Mesothelial cell of epicardium (in vitro differentiated cells): ENCODE data around the gene TRAPPC10. TPM values are rescaled to one million over a fixed set of nuclear protein-coding genes. Genes with fewer than 3 reads are reported as not detected.
A peak's percentile ranks its signal among the peaks of the same experiment; 100 is the strongest.

Experiments
- DNase-seq, 2 experiments: peaks; one replicate each; pipeline ENCODE4 v3.0.0; 2021; ENCODE audit warnings: low spot score in 2 of 2; ENCODE audit not compliant: unreplicated experiment in 2 of 2
- H3K27ac Mint-ChIP-seq: 2 replicates; pipeline ENCODE4 v1.8.0; 2021; ENCODE audit warnings: mixed read lengths
- H3K27me3 Mint-ChIP-seq: 2 replicates; pipeline ENCODE4 v1.8.0; 2021; ENCODE audit warnings: low read depth, mixed read lengths
- H3K36me3 Mint-ChIP-seq: 2 replicates; pipeline ENCODE4 v1.8.0; 2021; ENCODE audit warnings: mixed read lengths
- H3K4me1 Mint-ChIP-seq: 2 replicates; pipeline ENCODE4 v1.8.0; 2021; ENCODE audit warnings: mixed read lengths
- H3K4me3 Mint-ChIP-seq: 2 replicates; pipeline ENCODE4 v1.8.0; 2021; ENCODE audit warnings: mild to moderate bottlenecking, moderate library complexity, mixed read lengths
- H3K9me3 Mint-ChIP-seq: 2 replicates; pipeline ENCODE4 v1.8.0; 2021; ENCODE audit warnings: mixed read lengths
- total RNA-seq: library from RNA; stranded (reverse); gene quantifications from 3 replicates; pipeline ENCODE4 v1.2.1, GENCODE V29; 2021
- TF ChIP-seq, protein P1 (sequence below): fragments of 200-600 bp; sonication (generic); IDR thresholded peaks from one replicate; pipeline ENCODE4 v1.5.0; 2021; ENCODE audit warnings: antibody characterized with exemption; ENCODE audit not compliant: unreplicated experiment

Gene TRAPPC10
- total RNA-seq, 1 donor from 2014 or later = 34.5 TPM

DNA sequence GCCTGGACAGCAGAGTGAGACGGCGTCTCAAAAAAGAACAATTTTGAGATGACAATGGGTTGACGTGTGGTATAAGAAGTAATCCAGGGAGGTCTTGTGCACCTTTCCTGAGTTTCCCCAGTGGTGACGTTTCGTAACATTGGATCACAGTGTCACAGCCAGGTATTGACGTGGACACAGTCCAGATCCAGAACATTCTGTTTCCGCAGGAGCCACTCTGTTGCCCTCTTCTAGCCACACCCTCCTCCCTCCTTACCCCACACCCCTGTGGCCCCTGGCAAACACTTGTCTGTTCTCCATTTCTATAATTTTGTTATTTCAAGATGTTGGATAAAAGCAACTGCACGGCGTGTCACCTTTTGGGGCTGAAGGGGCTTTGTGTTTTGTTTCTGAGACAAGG, 6.5 kb upstream of the TRAPPC10 start:
- Mint-ChIP-seq H3K9me3 (no peaks in the 10 kb centered on the region), H3K27me3 (no peaks in the 10 kb centered on the region), H3K4me1 (peaks cover 4% of the 10 kb centered on the region), H3K27ac (no peak overlapping the region), H3K4me3 (no peak overlapping the region), H3K36me3 (no peaks in the 10 kb centered on the region)
- no peak for DNase-seq
- TF ChIP-seq, protein P1, sequence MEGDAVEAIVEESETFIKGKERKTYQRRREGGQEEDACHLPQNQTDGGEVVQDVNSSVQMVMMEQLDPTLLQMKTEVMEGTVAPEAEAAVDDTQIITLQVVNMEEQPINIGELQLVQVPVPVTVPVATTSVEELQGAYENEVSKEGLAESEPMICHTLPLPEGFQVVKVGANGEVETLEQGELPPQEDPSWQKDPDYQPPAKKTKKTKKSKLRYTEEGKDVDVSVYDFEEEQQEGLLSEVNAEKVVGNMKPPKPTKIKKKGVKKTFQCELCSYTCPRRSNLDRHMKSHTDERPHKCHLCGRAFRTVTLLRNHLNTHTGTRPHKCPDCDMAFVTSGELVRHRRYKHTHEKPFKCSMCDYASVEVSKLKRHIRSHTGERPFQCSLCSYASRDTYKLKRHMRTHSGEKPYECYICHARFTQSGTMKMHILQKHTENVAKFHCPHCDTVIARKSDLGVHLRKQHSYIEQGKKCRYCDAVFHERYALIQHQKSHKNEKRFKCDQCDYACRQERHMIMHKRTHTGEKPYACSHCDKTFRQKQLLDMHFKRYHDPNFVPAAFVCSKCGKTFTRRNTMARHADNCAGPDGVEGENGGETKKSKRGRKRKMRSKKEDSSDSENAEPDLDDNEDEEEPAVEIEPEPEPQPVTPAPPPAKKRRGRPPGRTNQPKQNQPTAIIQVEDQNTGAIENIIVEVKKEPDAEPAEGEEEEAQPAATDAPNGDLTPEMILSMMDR = no peak

DNA sequence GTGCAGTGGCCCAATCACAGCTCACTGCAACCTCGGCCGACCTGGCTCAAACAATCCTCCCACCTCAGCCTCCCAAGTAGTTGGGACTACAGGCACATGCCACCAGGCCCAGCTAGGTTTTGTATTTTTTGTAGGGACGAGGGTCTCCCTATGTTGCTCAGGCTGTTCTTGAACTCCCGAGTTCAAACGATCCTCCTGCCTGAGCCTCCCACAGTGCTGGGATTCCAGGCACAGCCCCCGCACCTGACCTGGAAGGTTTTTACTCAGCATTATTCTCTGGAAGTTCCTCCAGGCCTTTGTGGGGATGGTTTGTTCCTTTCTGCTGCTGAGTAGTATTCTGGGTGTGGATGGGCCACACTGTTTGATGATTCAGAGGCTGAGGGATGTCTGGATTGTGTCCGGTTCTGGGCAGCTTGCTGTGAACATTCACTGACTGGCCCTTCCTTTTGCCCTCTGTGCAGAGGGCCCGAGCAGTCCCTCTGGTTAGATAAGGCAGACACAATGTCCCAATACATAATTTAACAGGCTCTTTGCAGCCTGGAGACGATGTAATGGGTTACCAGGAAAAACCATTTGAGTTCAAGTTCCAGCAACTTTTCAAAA, 6.0 kb upstream of the TRAPPC10 start:
- no peak overlapping the region for H3K27ac Mint-ChIP-seq
- H3K36me3 Mint-ChIP-seq = no peaks in the 10 kb centered on the region
- H3K4me1 Mint-ChIP-seq = peaks cover 8% of the 10 kb centered on the region
- no peak for DNase-seq
- no peak overlapping the region for H3K4me3 Mint-ChIP-seq
- TF ChIP-seq, protein P1 = no peak
- no peaks in the 10 kb centered on the region for H3K9me3 Mint-ChIP-seq
- H3K27me3 Mint-ChIP-seq = no peaks in the 10 kb centered on the region

DNA sequence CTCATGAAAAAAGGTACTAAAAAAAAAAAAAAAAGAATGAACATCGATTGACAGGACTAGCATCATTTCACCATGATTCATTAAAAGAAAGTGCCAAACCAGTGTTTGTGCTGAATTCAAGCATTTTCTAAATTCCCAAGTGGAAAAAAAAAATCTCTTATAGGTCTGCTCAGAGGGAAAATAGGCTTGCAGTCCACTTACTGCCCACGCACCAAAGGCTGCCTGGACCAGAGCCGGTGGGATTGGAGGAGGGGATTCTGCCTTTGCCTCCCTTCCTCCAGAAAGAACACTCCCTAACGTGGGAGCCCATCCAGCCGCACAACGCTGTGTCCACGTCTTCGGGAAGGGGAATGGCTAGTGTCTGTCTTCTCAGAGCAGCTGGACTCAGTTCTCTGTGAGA, 5.5 kb upstream of the TRAPPC10 start:
- H3K4me1 Mint-ChIP-seq = peaks cover 10% of the 10 kb centered on the region
- H3K4me3 Mint-ChIP-seq = no peak overlapping the region
- H3K27ac Mint-ChIP-seq = no peak overlapping the region
- TF ChIP-seq, protein P1 = no peak
- H3K27me3 Mint-ChIP-seq = no peaks in the 10 kb centered on the region
- no peaks in the 10 kb centered on the region for H3K36me3 Mint-ChIP-seq
- H3K9me3 Mint-ChIP-seq = no peaks in the 10 kb centered on the region
- no peak for DNase-seq

DNA sequence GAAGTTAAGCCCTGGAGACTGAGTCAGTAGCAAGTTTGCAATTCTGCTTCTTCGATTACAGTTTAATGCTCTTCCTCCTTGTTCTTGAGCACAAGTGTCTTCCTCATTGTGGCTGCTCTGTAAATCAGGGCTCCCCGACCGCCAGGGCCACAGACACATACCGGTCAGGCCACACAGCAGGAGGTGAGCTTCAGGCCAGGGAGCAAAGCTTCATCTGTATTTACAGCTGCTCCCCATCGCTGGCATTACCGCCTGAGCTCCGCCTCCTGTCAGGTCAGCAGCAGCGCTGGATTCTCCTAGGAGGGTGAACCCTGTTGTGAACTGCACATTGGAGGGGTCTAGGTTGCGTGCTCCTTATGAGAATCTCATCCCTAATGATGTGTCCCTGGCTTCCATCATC, 1.7 kb upstream of the TRAPPC10 start:
- Mint-ChIP-seq H3K36me3 (no peaks in the 10 kb centered on the region), H3K27ac (peak overlapping the region; percentile 72), H3K9me3 (no peaks in the 10 kb centered on the region), H3K27me3 (no peaks in the 10 kb centered on the region), H3K4me3 (peak overlapping the region; percentile 74), H3K4me1 (peaks cover 31% of the 10 kb centered on the region)
- TF ChIP-seq, protein P1 = no peak
- DNase-seq = no peak

DNA sequence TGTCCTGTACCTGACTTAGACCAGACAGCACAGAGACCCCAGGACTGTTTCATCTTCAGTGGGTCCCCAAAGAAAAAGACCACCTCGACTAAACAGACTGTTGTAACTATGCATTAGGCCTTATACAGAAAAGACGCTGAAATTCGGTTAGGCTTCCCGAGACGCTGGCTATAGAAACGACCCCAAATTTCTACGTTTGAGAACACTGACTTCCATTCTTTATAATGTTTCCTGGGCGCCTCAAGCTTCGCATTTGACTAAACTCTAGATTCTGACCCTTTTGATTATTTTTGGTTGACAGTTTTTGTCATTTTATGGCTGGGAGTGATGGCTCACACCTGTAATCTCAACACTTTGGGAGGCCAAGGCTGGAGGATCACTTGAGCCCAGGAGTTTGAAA, 986 bp upstream of the TRAPPC10 start:
- Mint-ChIP-seq H3K36me3 (no peaks in the 10 kb centered on the region), H3K4me1 (peaks cover 31% of the 10 kb centered on the region), H3K27me3 (no peaks in the 10 kb centered on the region), H3K9me3 (no peaks in the 10 kb centered on the region), H3K4me3 (peak overlapping the region; percentile 74), H3K27ac (peak overlapping the region; percentile 92)
- TF ChIP-seq, protein P1 = no peak
- DNase-seq = no peak
